Mucosa of rectum (tissue), 2 donors: ENCODE data around the gene EVI5L.

Experiments used
- H3K27ac ChIP-seq, 2 donors: one replicate each; pipeline ENCODE4 v1.7.0; 2013; ENCODE audit warnings: inconsistent platforms in 2 of 2, low read depth in 2 of 2, low read length in 2 of 2
- H3K27me3 ChIP-seq, 2 donors: one replicate each; pipeline ENCODE4 v1.7.0; 2013; ENCODE audit warnings: low read length in 2 of 2; ENCODE audit not compliant: control insufficient read depth in 2 of 2, insufficient read depth in 2 of 2
- H3K36me3 ChIP-seq, 2 donors: one replicate each; pipeline ENCODE4 v1.7.0; 2013; ENCODE audit warnings: low read length in 2 of 2; ENCODE audit not compliant: control insufficient read depth in 2 of 2, insufficient read depth in 2 of 2
- H3K4me1 ChIP-seq, 2 donors: one replicate each; pipeline ENCODE4 v1.7.0; 2013; ENCODE audit warnings: low read length in 2 of 2, mild to moderate bottlenecking in 1 of 2; ENCODE audit not compliant: control insufficient read depth in 2 of 2, insufficient read depth in 2 of 2
- H3K4me3 ChIP-seq, 2 donors: one replicate each; pipeline ENCODE4 v1.7.0; 2013; ENCODE audit warnings: low read length in 2 of 2
- H3K9ac ChIP-seq, 2 donors: one replicate each; pipeline ENCODE4 v1.7.0; 2013; ENCODE audit warnings: low read length in 2 of 2, low read depth in 1 of 2, mild to moderate bottlenecking in 1 of 2
- H3K9me3 ChIP-seq, 2 donors: one replicate each; pipeline ENCODE4 v1.7.0; 2013; ENCODE audit warnings: low read length in 2 of 2; ENCODE audit not compliant: control insufficient read depth in 2 of 2
- donor health status: healthy.
- donor health status: Normal muscosa, but diverticular disease.

Gene EVI5L

GRCh38 chr19:7894612-7895309 is 64.7 kb downstream of the EVI5L start:
- H3K9ac ChIP-seq, result peak overlapping the region in 1 of 2 donors; percentile 43
- no peak overlapping the region for H3K4me3 ChIP-seq
- no peak overlapping the region for H3K27ac ChIP-seq
- H3K9me3 ChIP-seq, result no peaks in the 10 kb centered on the region
- peaks cover 0 to 9% of the 10 kb centered on the region in 2 donors for H3K4me1 ChIP-seq
- no peaks in the 10 kb centered on the region for H3K27me3 ChIP-seq
- H3K36me3 ChIP-seq, result no peaks in the 10 kb centered on the region

- Histone ChIP-seq H3K27me3 (no peaks in the 10 kb centered on the region), H3K4me3 (no peak overlapping the region), H3K4me1 (peaks cover 0 to 9% of the 10 kb centered on the region in 2 donors), H3K9ac (no peak overlapping the region), H3K36me3 (no peaks in the 10 kb centered on the region), H3K27ac (no peak overlapping the region), H3K9me3 (no peaks in the 10 kb centered on the region)
Measured at GRCh38 chr19:7895565-7895964, 65.5 kb downstream of the EVI5L start.

- Histone ChIP-seq H3K36me3 (no peaks in the 10 kb centered on the region), H3K27me3 (no peaks in the 10 kb centered on the region), H3K9me3 (no peaks in the 10 kb centered on the region), H3K4me3 (no peak overlapping the region), H3K4me1 (peaks cover 0 to 9% of the 10 kb centered on the region in 2 donors), H3K27ac (no peak overlapping the region), H3K9ac (no peak overlapping the region)
Measured at GRCh38 chr19:7897292-7897691, 67.3 kb downstream of the EVI5L start.

DNA sequence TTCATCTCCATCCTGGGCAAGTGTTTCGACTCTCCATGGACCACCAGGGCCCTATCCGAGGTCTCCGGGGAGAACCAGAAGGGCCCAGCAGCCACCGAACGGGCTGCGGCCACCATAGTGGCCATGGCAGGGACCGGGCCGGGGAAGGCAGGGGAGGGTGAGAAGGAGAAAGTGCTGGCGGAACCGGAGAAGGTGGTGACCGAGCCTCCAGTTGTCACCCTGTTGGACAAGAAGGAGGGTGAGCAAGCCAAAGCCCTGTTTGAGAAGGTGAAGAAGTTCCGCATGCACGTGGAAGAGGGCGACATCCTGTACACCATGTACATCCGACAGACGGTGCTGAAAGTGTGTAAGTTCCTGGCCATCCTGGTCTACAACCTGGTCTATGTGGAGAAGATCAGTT is 68.9 kb downstream of the EVI5L start:
- no peaks in the 10 kb centered on the region for H3K27me3 ChIP-seq
- H3K27ac ChIP-seq, result no peak overlapping the region
- no peak overlapping the region for H3K4me3 ChIP-seq
- H3K9me3 ChIP-seq, result no peaks in the 10 kb centered on the region
- no peaks in the 10 kb centered on the region for H3K36me3 ChIP-seq
- H3K4me1 ChIP-seq, result peaks cover 8 to 17% of the 10 kb centered on the region in 2 donors
- no peak overlapping the region for H3K9ac ChIP-seq

GRCh38 chr19:7899751-7900378 is 69.8 kb downstream of the EVI5L start:
- Histone ChIP-seq H3K27ac (no peak overlapping the region), H3K36me3 (no peaks in the 10 kb centered on the region), H3K27me3 (no peaks in the 10 kb centered on the region), H3K4me1 (peaks cover 13 to 19% of the 10 kb centered on the region in 2 donors), H3K9ac (no peak overlapping the region), H3K4me3 (no peak overlapping the region), H3K9me3 (no peaks in the 10 kb centered on the region)

- H3K27me3 ChIP-seq, result no peaks in the 10 kb centered on the region
- H3K9me3 ChIP-seq, result no peaks in the 10 kb centered on the region
- peaks cover 16 to 19% of the 10 kb centered on the region in 2 donors for H3K4me1 ChIP-seq
- no peak overlapping the region for H3K4me3 ChIP-seq
- H3K9ac ChIP-seq, result no peak overlapping the region
- H3K27ac ChIP-seq, result no peak overlapping the region
- no peaks in the 10 kb centered on the region for H3K36me3 ChIP-seq
Measured at GRCh38 chr19:7900401-7900870, 70.4 kb downstream of the EVI5L start.

- Histone ChIP-seq H3K27me3 (no peaks in the 10 kb centered on the region), H3K4me3 (no peak overlapping the region), H3K4me1 (peaks cover 16 to 19% of the 10 kb centered on the region in 2 donors), H3K27ac (no peak overlapping the region), H3K9me3 (no peaks in the 10 kb centered on the region), H3K9ac (no peak overlapping the region), H3K36me3 (no peaks in the 10 kb centered on the region)
Measured at GRCh38 chr19:7900931-7901330, 70.9 kb downstream of the EVI5L start.

- Histone ChIP-seq H3K36me3 (no peaks in the 10 kb centered on the region), H3K9ac (no peak overlapping the region), H3K27ac (no peak overlapping the region), H3K27me3 (no peaks in the 10 kb centered on the region), H3K9me3 (no peaks in the 10 kb centered on the region), H3K4me3 (no peak overlapping the region), H3K4me1 (peaks cover 16 to 19% of the 10 kb centered on the region in 2 donors)
Measured at GRCh38 chr19:7901337-7901736, 71.3 kb downstream of the EVI5L start.

- H3K9ac ChIP-seq, result peak overlapping the region; percentile 76 to 87
- no peaks in the 10 kb centered on the region for H3K27me3 ChIP-seq
- H3K27ac ChIP-seq, result peak overlapping the region; percentile 78 to 86
- H3K4me1 ChIP-seq, result peaks cover 16 to 19% of the 10 kb centered on the region in 2 donors
- no peaks in the 10 kb centered on the region for H3K9me3 ChIP-seq
- H3K36me3 ChIP-seq, result no peaks in the 10 kb centered on the region
- H3K4me3 ChIP-seq, result peak overlapping the region; percentile 70 to 91
Measured at GRCh38 chr19:7902796-7903243, 72.8 kb downstream of the EVI5L start.

GRCh38 chr19:7903244-7904073 is 73.4 kb downstream of the EVI5L start, which contains the start of gene MAP2K7:
Gene MAP2K7, plus strand, starts transcription at chr19:7903877. Its CDS starts 68 bp downstream, at chr19:7903945.
- H3K4me3 ChIP-seq, result peak within 1 kb of the TSS; percentile 84 to 92
- peak within 1 kb of the TSS; percentile 81 to 96 for H3K9ac ChIP-seq
- H3K27ac ChIP-seq, result peak within 1 kb of the TSS; percentile 84 to 86
- no peaks in the 10 kb centered on the region for H3K36me3 ChIP-seq
- no peaks in the 10 kb centered on the region for H3K27me3 ChIP-seq
- H3K9me3 ChIP-seq, result no peaks in the 10 kb centered on the region
- H3K4me1 ChIP-seq, result peaks cover 16 to 19% of the 10 kb centered on the region in 2 donors
